Smooth muscle cell (in vitro differentiated cells): ENCODE data around the gene CLRN3. TPM values are rescaled to one million over a fixed set of nuclear protein-coding genes. Genes with fewer than 3 reads are reported as not detected.

ENCODE experiments used
- DNase-seq: peaks from one replicate; lab custom pipeline; 2025; ENCODE audit not compliant: unreplicated experiment; lab: John Stamatoyannopoulos, UW
- H2AFZ ChIP-seq: fragments of 200-600 bp; sonication (generic); 2 replicates; pipeline ENCODE4 v1.6.0; 2016; ENCODE audit warnings: antibody characterized with exemption, low read depth, mild to moderate bottlenecking
- H3F3A ChIP-seq: fragments of 200-600 bp; sonication (generic); 2 replicates; pipeline ENCODE4 v1.6.0; 2017; ENCODE audit warnings: antibody characterized with exemption, low read depth
- H3K27ac ChIP-seq: fragments of 200-600 bp; sonication (generic); 2 replicates; pipeline ENCODE4 v1.5.1; 2016; ENCODE audit warnings: low read depth, mild to moderate bottlenecking
- H3K27me3 ChIP-seq: fragments of 200-600 bp; sonication (generic); 2 replicates; pipeline ENCODE4 v1.6.1; 2016; ENCODE audit warnings: low read depth, mild to moderate bottlenecking
- H3K36me3 ChIP-seq: fragments of 200-600 bp; sonication (generic); 2 replicates; pipeline ENCODE4 v1.5.1; 2016; ENCODE audit warnings: low read depth
- H3K4me1 ChIP-seq: fragments of 200-600 bp; sonication (generic); 2 replicates; pipeline ENCODE4 v1.5.1; 2016; ENCODE audit warnings: low read depth
- H3K4me2 ChIP-seq: fragments of 200-600 bp; sonication (generic); 2 replicates; pipeline ENCODE4 v1.6.0; 2016; ENCODE audit warnings: mild to moderate bottlenecking
- H3K4me3 ChIP-seq: fragments of 200-600 bp; sonication (generic); 2 replicates; pipeline ENCODE4 v1.5.1; 2016; ENCODE audit warnings: mild to moderate bottlenecking
- H3K79me2 ChIP-seq: fragments of 200-600 bp; sonication (generic); 2 replicates; pipeline ENCODE4 v1.6.0; 2016; ENCODE audit warnings: low read depth, mild to moderate bottlenecking
- H3K9ac ChIP-seq: fragments of 200-600 bp; sonication (generic); 2 replicates; pipeline ENCODE4 v1.6.0; 2016; ENCODE audit warnings: low read depth
- H3K9me3 ChIP-seq: fragments of 200-600 bp; sonication (generic); replicated peaks from 2 replicates; pipeline ENCODE4 v1.5.1; 2016; ENCODE audit warnings: low read depth
- H4K20me1 ChIP-seq: fragments of 200-600 bp; sonication (generic); 2 replicates; pipeline ENCODE4 v1.6.0; 2016; ENCODE audit warnings: low read depth
- WGBS: methylation state at CpG from one replicate; pipeline ENCODE4 v1.1.7; 2016; ENCODE audit warnings: low lambda C conversion rate; 5-methylcytosine and 5-hydroxymethylcytosine counted together
- polyA plus RNA-seq: library from polyadenylated mRNA; unstranded; fragments of >200 nt; fragmentation: Nextera tagmentation; extraction: Ambion mirVana; gene quantifications from 2 replicates; pipeline ENCODE4 v1.2.1, GENCODE V29; 2016
- total RNA-seq: library from RNA; depleted of rRNA; stranded (reverse); fragments of >200 nt; gene quantifications from 2 replicates; pipeline ENCODE4 v1.2.3, GENCODE V29; 2014
- TF ChIP-seq, protein P1 (sequence below): fragments of 200-600 bp; sonication (generic); IDR thresholded peaks from 2 replicates; pipeline ENCODE4 v1.5.1; 2017; ENCODE audit warnings: borderline replicate concordance, mild to moderate bottlenecking, antibody characterized with exemption; ENCODE audit not compliant: insufficient read depth, poor library complexity, severe bottlenecking

CLRN3 gene
- total and polyA plus RNA-seq, 2 experiments from 2014 or later = not detected

DNA sequence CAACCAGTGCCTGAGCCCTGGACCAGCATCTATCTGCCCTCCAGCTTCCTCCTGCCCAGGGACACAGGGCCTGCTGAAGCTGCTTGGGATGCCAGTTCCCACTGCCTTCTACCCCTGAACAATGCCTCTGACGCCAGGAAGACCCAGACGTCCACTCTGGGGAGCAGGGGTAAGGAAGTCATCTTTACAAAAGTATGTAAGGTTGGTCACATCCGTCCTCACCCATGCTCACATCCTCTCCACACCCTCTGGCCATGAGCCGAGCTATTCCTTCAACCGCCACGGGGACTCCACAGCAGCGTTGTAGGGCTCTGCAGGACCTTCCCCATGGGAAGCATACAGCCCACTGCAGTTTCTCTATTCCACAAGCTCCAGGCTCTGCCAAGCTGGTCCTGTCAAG, 58.5 kb downstream of the CLRN3 start:
- H3K9me3 ChIP-seq = no peaks in the 10 kb centered on the region
- H3K4me3 ChIP-seq = no peak overlapping the region
- H3K4me1 ChIP-seq = no peaks in the 10 kb centered on the region
- H3K36me3 ChIP-seq = no peaks in the 10 kb centered on the region
- no peaks in the 10 kb centered on the region for H4K20me1 ChIP-seq
- no peak overlapping the region for H3K9ac ChIP-seq
- H3K4me2 ChIP-seq = no peak overlapping the region
- H3F3A ChIP-seq = no peaks in the 10 kb centered on the region
- H2AFZ ChIP-seq = no peak overlapping the region
- no peak overlapping the region for H3K27ac ChIP-seq
- H3K79me2 ChIP-seq = no peaks in the 10 kb centered on the region
- no peak for DNase-seq
- peaks cover 19% of the 10 kb centered on the region for H3K27me3 ChIP-seq
- 87% methylated on average over 7 of the region's 7 CpGs for whole genome bisulfite sequencing
- TF ChIP-seq, protein P1, sequence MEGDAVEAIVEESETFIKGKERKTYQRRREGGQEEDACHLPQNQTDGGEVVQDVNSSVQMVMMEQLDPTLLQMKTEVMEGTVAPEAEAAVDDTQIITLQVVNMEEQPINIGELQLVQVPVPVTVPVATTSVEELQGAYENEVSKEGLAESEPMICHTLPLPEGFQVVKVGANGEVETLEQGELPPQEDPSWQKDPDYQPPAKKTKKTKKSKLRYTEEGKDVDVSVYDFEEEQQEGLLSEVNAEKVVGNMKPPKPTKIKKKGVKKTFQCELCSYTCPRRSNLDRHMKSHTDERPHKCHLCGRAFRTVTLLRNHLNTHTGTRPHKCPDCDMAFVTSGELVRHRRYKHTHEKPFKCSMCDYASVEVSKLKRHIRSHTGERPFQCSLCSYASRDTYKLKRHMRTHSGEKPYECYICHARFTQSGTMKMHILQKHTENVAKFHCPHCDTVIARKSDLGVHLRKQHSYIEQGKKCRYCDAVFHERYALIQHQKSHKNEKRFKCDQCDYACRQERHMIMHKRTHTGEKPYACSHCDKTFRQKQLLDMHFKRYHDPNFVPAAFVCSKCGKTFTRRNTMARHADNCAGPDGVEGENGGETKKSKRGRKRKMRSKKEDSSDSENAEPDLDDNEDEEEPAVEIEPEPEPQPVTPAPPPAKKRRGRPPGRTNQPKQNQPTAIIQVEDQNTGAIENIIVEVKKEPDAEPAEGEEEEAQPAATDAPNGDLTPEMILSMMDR = no peak

DNA sequence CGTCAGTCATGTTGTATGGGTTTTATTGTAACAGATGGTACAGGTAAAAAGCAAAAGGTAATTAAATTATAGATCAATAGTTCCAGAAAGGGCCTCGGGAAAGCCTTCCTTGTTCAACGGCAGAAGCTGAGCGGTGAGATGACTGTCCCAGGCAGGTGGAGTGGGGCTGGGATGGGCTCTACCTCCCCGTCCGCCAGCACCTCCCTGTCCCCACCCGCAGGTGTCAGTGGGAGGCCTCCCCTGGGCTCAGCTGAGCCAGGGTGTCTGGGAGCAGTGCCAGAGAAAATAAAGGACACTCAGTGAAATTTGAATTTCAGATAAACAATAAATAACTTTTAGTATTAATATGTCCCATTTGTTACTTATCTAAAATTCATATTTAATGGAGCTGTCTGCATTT, 58.9 kb downstream of the CLRN3 start:
- 92% methylated on average over 7 of the region's 7 CpGs for WGBS

DNA sequence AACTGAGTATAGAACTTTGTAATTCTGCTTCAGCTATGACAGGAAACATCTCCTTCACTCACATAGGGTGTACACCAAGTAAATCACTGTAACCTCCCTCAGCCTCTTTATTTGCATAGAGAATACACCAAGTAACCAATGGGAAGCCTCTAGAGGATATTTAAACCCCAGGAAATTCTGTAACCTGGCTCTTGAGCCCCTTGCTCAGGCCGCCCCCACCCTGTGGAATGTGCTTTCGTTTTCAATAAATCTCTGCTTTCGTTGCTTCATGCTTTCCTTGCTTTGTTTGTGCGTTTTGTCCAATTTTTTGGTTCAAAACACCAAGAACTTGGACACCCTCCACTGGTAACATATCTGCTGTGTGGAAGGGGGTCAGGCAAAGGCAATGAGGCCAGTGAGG, 60.2 kb downstream of the CLRN3 start:
- TF ChIP-seq, protein P1 = no peak
- Histone ChIP-seq H3K9ac (no peak overlapping the region), H3K4me2 (no peak overlapping the region), H3K36me3 (no peaks in the 10 kb centered on the region), H3K79me2 (no peaks in the 10 kb centered on the region), H3K27ac (no peak overlapping the region), H3K9me3 (no peaks in the 10 kb centered on the region), H2AFZ (no peak overlapping the region), H3F3A (no peaks in the 10 kb centered on the region), H4K20me1 (no peaks in the 10 kb centered on the region), H3K4me3 (no peak overlapping the region), H3K27me3 (peaks cover 19% of the 10 kb centered on the region), H3K4me1 (no peaks in the 10 kb centered on the region)
- WGBS = 80% methylated on average over 4 of the region's 4 CpGs
- no peak for DNase-seq

More for the DNA sequence above, 58.9 kb downstream of the CLRN3 start:
- H3K36me3 ChIP-seq = no peaks in the 10 kb centered on the region
- no peak overlapping the region for H3K4me3 ChIP-seq
- peaks cover 19% of the 10 kb centered on the region for H3K27me3 ChIP-seq
- no peaks in the 10 kb centered on the region for H3K4me1 ChIP-seq
- H2AFZ ChIP-seq = no peak overlapping the region
- no peaks in the 10 kb centered on the region for H3F3A ChIP-seq
- no peak for DNase-seq
- H4K20me1 ChIP-seq = no peaks in the 10 kb centered on the region
- H3K9ac ChIP-seq = no peak overlapping the region
- H3K9me3 ChIP-seq = no peaks in the 10 kb centered on the region
- no peak overlapping the region for H3K4me2 ChIP-seq
- no peaks in the 10 kb centered on the region for H3K79me2 ChIP-seq
- TF ChIP-seq, protein P1 = no peak
- H3K27ac ChIP-seq = no peak overlapping the region

DNA sequence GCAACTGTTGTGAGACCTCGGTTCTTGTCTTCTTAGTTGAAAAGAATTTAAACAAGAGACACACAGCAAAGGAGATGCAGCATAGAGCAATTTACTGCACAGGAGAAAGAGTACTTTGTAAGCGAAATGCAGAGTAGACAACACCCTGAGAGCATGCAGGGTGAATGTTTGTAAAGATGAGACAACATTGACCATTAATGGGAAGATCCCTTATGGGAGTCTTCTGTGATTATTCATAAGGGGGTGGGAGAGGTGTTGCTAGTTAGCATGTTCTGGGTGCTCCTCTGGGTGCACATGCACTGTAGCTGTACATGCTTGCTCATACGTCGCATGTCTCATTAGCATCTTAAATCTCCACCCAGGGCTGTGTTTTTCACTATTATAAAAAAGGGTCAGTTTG, 62.3 kb downstream of the CLRN3 start:
- DNase-seq = no peak
- Histone ChIP-seq H3K4me1 (peaks cover 4% of the 10 kb centered on the region), H3K4me3 (no peak overlapping the region), H3K79me2 (no peaks in the 10 kb centered on the region), H4K20me1 (no peaks in the 10 kb centered on the region), H3K9ac (no peak overlapping the region), H3F3A (no peaks in the 10 kb centered on the region), H3K4me2 (no peak overlapping the region), H2AFZ (no peak overlapping the region), H3K27me3 (peaks cover 16% of the 10 kb centered on the region), H3K36me3 (no peaks in the 10 kb centered on the region), H3K9me3 (no peaks in the 10 kb centered on the region), H3K27ac (no peak overlapping the region)
- TF ChIP-seq, protein P1 = no peak
- WGBS = 92% methylated on average over 4 of the region's 4 CpGs
